WTC11 (cell line): ENCODE measurements around the gene OR2K2. TPM values are rescaled to one million over a fixed set of nuclear protein-coding genes. Genes with fewer than 3 reads are reported as not detected.

ENCODE experiments used
- ATAC-seq: fragments of 200-7000 bp; cut with Tn5 transposase; 2 replicates; pipeline ENCODE4 v1.10.0; 2021; ENCODE audit warnings: mild to moderate bottlenecking, moderate library complexity
- CTCF ChIA-PET: fragments of 300-600 bp; sonication (Branson Sonifier 250); formaldehyde crosslinking; loops from one replicate; lab custom pipeline; 2021; ENCODE audit warnings: antibody characterized with exemption; lab: Charles Lee
- POLR2A ChIA-PET: fragments of 350-600 bp; sonication (Branson Sonifier 250); formaldehyde crosslinking; loops from one replicate; lab custom pipeline; 2021; ENCODE audit warnings: antibody characterized with exemption; lab: Charles Lee
- DNase-seq: peaks from one replicate; pipeline ENCODE4 v3.0.0; 2021; ENCODE audit warnings: low spot score
- H3K27ac Mint-ChIP-seq: 2 replicates; pipeline ENCODE4 v1.8.0; 2021; ENCODE audit warnings: mixed read lengths
- H3K27me3 Mint-ChIP-seq: 2 replicates; pipeline ENCODE4 v1.8.0; 2021; ENCODE audit warnings: low read depth, mild to moderate bottlenecking, moderate library complexity, mixed read lengths
- H3K36me3 Mint-ChIP-seq: 2 replicates; pipeline ENCODE4 v1.8.0; 2021; ENCODE audit warnings: mixed read lengths
- H3K4me1 Mint-ChIP-seq: 2 replicates; pipeline ENCODE4 v1.8.0; 2022; ENCODE audit warnings: mixed read lengths
- H3K4me3 Mint-ChIP-seq: 2 replicates; pipeline ENCODE4 v1.8.0; 2021; ENCODE audit warnings: mild to moderate bottlenecking, moderate library complexity, mixed read lengths
- H3K9me3 Mint-ChIP-seq: 2 replicates; pipeline ENCODE4 v1.8.0; 2021; ENCODE audit warnings: mixed read lengths
- AR ChIP-seq: fragments of 250-450 bp; sonication (Bioruptor Pico); IDR thresholded peaks from 2 replicates; pipeline ENCODE4 v1.9.0; 2021; ENCODE audit warnings: mild to moderate bottlenecking
- ATF3 ChIP-seq: sonication (generic); formaldehyde crosslinking; conservative IDR thresholded peaks from 2 replicates; pipeline ENCODE4 v1.8.1; 2022; ENCODE audit warnings: mild to moderate bottlenecking, missing genetic modification reagents
- ATF6 ChIP-seq: sonication (generic); formaldehyde crosslinking; IDR thresholded peaks from 2 replicates; pipeline ENCODE4 v1.8.1; 2023; ENCODE audit warnings: mild to moderate bottlenecking, missing genetic modification reagents
- CREB1 ChIP-seq: sonication (generic); formaldehyde crosslinking; IDR thresholded peaks from 2 replicates; pipeline ENCODE4 v1.8.0; 2023; ENCODE audit warnings: mild to moderate bottlenecking, missing genetic modification reagents
- ELF4 ChIP-seq: sonication (generic); formaldehyde crosslinking; IDR thresholded peaks from 2 replicates; pipeline ENCODE4 v1.8.1; 2022; ENCODE audit warnings: low read depth, mild to moderate bottlenecking, moderate library complexity, missing genetic modification reagents
- EMX1 ChIP-seq: fragments of 250-450 bp; sonication (Bioruptor Pico); IDR thresholded peaks from 2 replicates; pipeline ENCODE4 v1.8.0; 2021; ENCODE audit warnings: mild to moderate bottlenecking
- IRF1 ChIP-seq: sonication (generic); formaldehyde crosslinking; IDR thresholded peaks from 2 replicates; pipeline ENCODE4 v1.8.0; 2023; ENCODE audit warnings: missing genetic modification reagents
- MYBL2 ChIP-seq: sonication (generic); formaldehyde crosslinking; IDR thresholded peaks from 2 replicates; pipeline ENCODE4 v1.8.1; 2023; ENCODE audit warnings: mild to moderate bottlenecking, moderate library complexity, missing genetic modification reagents
- STAT6 ChIP-seq: sonication (generic); formaldehyde crosslinking; conservative IDR thresholded peaks from 2 replicates; pipeline ENCODE4 v1.8.1; 2023; ENCODE audit warnings: mild to moderate bottlenecking, low read depth, missing genetic modification reagents, moderate library complexity
- TP53 ChIP-seq: sonication (generic); formaldehyde crosslinking; IDR thresholded peaks from 2 replicates; pipeline ENCODE4 v1.8.1; 2023; ENCODE audit warnings: mild to moderate bottlenecking, missing genetic modification reagents
- ZNF219 ChIP-seq: sonication (generic); formaldehyde crosslinking; IDR thresholded peaks from 2 replicates; pipeline ENCODE4 v1.8.0; 2023; ENCODE audit warnings: missing genetic modification reagents, mild to moderate bottlenecking, borderline replicate concordance
- ZNF423 ChIP-seq: fragments of 250-450 bp; sonication (Bioruptor Pico); IDR thresholded peaks from 2 replicates; pipeline ENCODE4 v2.1.2; 2022; ENCODE audit warnings: mild to moderate bottlenecking, moderate library complexity
- ZNF512 ChIP-seq: sonication (generic); formaldehyde crosslinking; IDR thresholded peaks from 2 replicates; pipeline ENCODE4 v1.8.1; 2022; ENCODE audit warnings: missing genetic modification reagents, borderline replicate concordance
- ZSCAN18 ChIP-seq: fragments of 250-450 bp; sonication (Bioruptor Pico); IDR thresholded peaks from 2 replicates; pipeline ENCODE4 v2.1.2; 2022; ENCODE audit warnings: mild to moderate bottlenecking, moderate library complexity
- total RNA-seq: library from RNA; stranded (reverse); gene quantifications from 3 replicates; pipeline ENCODE4 v1.2.3, GENCODE V29; 2021

The OR2K2 gene
- total RNA-seq, 1 experiment from 2014 or later = not detected

GRCh38 chr9:111372297-111372696, 42.3 kb upstream of the OR2K2 start:
- DNase-seq = no peak
- CTCF ChIA-PET = no interaction called here
- TF ChIP-seq STAT6 (CRISPR knock-in tag) (no peak), ZNF423 (CRISPR knock-in tag) (no peak), ATF3 (CRISPR knock-in tag) (no peak)
- peaks cover 77% of the 10 kb centered on the region for H3K36me3 Mint-ChIP-seq
- no peaks in the 10 kb centered on the region for H3K4me1 Mint-ChIP-seq
- POLR2A ChIA-PET = no interaction called here
- H3K27me3 Mint-ChIP-seq = no peaks in the 10 kb centered on the region
- H3K9me3 Mint-ChIP-seq = no peaks in the 10 kb centered on the region
- H3K4me3 Mint-ChIP-seq = no peak overlapping the region
- no peak overlapping the region for H3K27ac Mint-ChIP-seq
- no peak for ATAC-seq

- ChIA-PET CTCF (no interaction called here), POLR2A (no interaction called here)
- Mint-ChIP-seq H3K36me3 (peaks cover 77% of the 10 kb centered on the region), H3K4me3 (no peak overlapping the region), H3K9me3 (no peaks in the 10 kb centered on the region), H3K27ac (no peak overlapping the region), H3K4me1 (no peaks in the 10 kb centered on the region), H3K27me3 (no peaks in the 10 kb centered on the region)
- DNase-seq (no peak), ATAC-seq (no peak)
- no peak for TF ChIP-seq TP53
- no peak for TF ChIP-seq ELF4 (CRISPR knock-in tag)
- no peak for TF ChIP-seq IRF1 (CRISPR knock-in tag)
- no peak for TF ChIP-seq EMX1 (CRISPR knock-in tag)
- TF ChIP-seq ZSCAN18 (CRISPR knock-in tag) = no peak
- TF ChIP-seq CREB1 (CRISPR knock-in tag) = no peak
- TF ChIP-seq ATF6 = no peak
- no peak for TF ChIP-seq MYBL2 (CRISPR knock-in tag)
- no peak for TF ChIP-seq ZNF512 (CRISPR knock-in tag)
- TF ChIP-seq ZNF219 (CRISPR knock-in tag) = no peak
- no peak for TF ChIP-seq AR (CRISPR knock-in tag)
These were observed 37.0 kb upstream of the OR2K2 start for GRCh38 chr9:111366978-111367377.
